Stomach smooth muscle (tissue), 2 donors: ENCODE data around the gene RAB39B.
"Not testable (repeated sequence)": the region's sequence is repeated elsewhere in the genome, so short reads cannot be mapped to it uniquely, and the experiment has no call there.

Experiments
- H3K27ac ChIP-seq: one replicate; pipeline ENCODE4 v1.7.0; 2013; ENCODE audit warnings: mild to moderate bottlenecking, low read length, inconsistent platforms
- H3K27me3 ChIP-seq, 2 donors: one replicate each; pipeline ENCODE4 v1.7.0; 2013; ENCODE audit warnings: low read length in 2 of 2; ENCODE audit not compliant: insufficient read depth in 2 of 2, control insufficient read depth in 1 of 2
- H3K36me3 ChIP-seq, 2 donors: one replicate each; pipeline ENCODE4 v1.7.0; 2013; ENCODE audit warnings: low read length in 2 of 2; ENCODE audit not compliant: control insufficient read depth in 2 of 2, insufficient read depth in 2 of 2
- H3K4me1 ChIP-seq: one replicate; pipeline ENCODE4 v1.7.0; 2013; ENCODE audit warnings: low read length; ENCODE audit not compliant: control insufficient read depth, insufficient read depth
- H3K4me3 ChIP-seq, 2 donors: one replicate each; pipeline ENCODE4 v1.7.0; 2013; ENCODE audit warnings: low read length in 2 of 2
- H3K9ac ChIP-seq, 2 donors: one replicate each; pipeline ENCODE4 v1.7.0; 2013; ENCODE audit warnings: low read length in 2 of 2, mild to moderate bottlenecking in 1 of 2
- H3K9me3 ChIP-seq, 2 donors: one replicate each; pipeline ENCODE4 v1.7.0; 2013; ENCODE audit warnings: low read length in 2 of 2; ENCODE audit not compliant: control insufficient read depth in 2 of 2
- donor health status: healthy.
- donor health status: Pancreatic carcinoma.

Gene RAB39B

GRCh38 chrX:155246748-155247147 lies 17.5 kb downstream of the RAB39B start:
- Histone ChIP-seq H3K27ac (no peak overlapping the region), H3K9me3 (no peaks in the 10 kb centered on the region), H3K4me1 (no peaks in the 10 kb centered on the region), H3K4me3 (no peak overlapping the region), H3K36me3 (no peaks in the 10 kb centered on the region), H3K9ac (no peak overlapping the region), H3K27me3 (no peaks in the 10 kb centered on the region)

- no peak overlapping the region for H3K27ac ChIP-seq
- H3K9ac ChIP-seq: no peak overlapping the region
- no peaks in the 10 kb centered on the region for H3K36me3 ChIP-seq
- H3K4me3 ChIP-seq: no peak overlapping the region
- H3K9me3 ChIP-seq: no peaks in the 10 kb centered on the region
- H3K27me3 ChIP-seq: no peaks in the 10 kb centered on the region
- H3K4me1 ChIP-seq: peaks cover 3% of the 10 kb centered on the region
These were observed 22.0 kb downstream of the RAB39B start for GRCh38 chrX:155242300-155242699.

- peak overlapping the region; percentile 67 for H3K27ac ChIP-seq
- H3K36me3 ChIP-seq: no peaks in the 10 kb centered on the region
- H3K4me3 ChIP-seq: no peak overlapping the region
- H3K4me1 ChIP-seq: peaks cover 3% of the 10 kb centered on the region
- no peaks in the 10 kb centered on the region for H3K27me3 ChIP-seq
- no peak overlapping the region for H3K9ac ChIP-seq
- H3K9me3 ChIP-seq: no peaks in the 10 kb centered on the region
These were observed 26.6 kb downstream of the RAB39B start for GRCh38 chrX:155237719-155238118.

GRCh38 chrX:155235891-155236290 lies 28.4 kb downstream of the RAB39B start:
- Histone ChIP-seq H3K27me3 (no peaks in the 10 kb centered on the region), H3K4me3 (no peak overlapping the region), H3K4me1 (peaks cover 3% of the 10 kb centered on the region), H3K36me3 (peaks cover 0 to 3% of the 10 kb centered on the region in 2 donors), H3K9me3 (no peaks in the 10 kb centered on the region), H3K27ac (no peak overlapping the region), H3K9ac (no peak overlapping the region)

GRCh38 chrX:155231163-155231562 lies 33.1 kb downstream of the RAB39B start:
- no peaks in the 10 kb centered on the region for H3K27me3 ChIP-seq
- no peaks in the 10 kb centered on the region for H3K9me3 ChIP-seq
- no peak overlapping the region for H3K4me3 ChIP-seq
- H3K9ac ChIP-seq: no peak overlapping the region
- H3K36me3 ChIP-seq: peaks cover 4 to 6% of the 10 kb centered on the region in 2 donors
- H3K4me1 ChIP-seq: no peaks in the 10 kb centered on the region
- H3K27ac ChIP-seq: no peak overlapping the region

GRCh38 chrX:155225774-155226173 lies 38.5 kb downstream of the RAB39B start:
- H3K9ac ChIP-seq: no peak overlapping the region
- H3K9me3 ChIP-seq: no peaks in the 10 kb centered on the region
- H3K36me3 ChIP-seq: peaks cover 3 to 4% of the 10 kb centered on the region in 2 donors
- H3K4me1 ChIP-seq: no peaks in the 10 kb centered on the region
- no peak overlapping the region for H3K27ac ChIP-seq
- H3K4me3 ChIP-seq: no peak overlapping the region
- H3K27me3 ChIP-seq: no peaks in the 10 kb centered on the region

GRCh38 chrX:155223746-155224145 lies 40.5 kb downstream of the RAB39B start:
- not testable (repeated sequence) for H3K9me3 ChIP-seq, H3K4me1 ChIP-seq

GRCh38 chrX:155221351-155221750 lies 42.9 kb downstream of the RAB39B start:
- Histone ChIP-seq H3K9ac (no peak overlapping the region), H3K36me3 (no peaks in the 10 kb centered on the region)

More at GRCh38 chrX:155223746-155224145, 40.5 kb downstream of the RAB39B start:
- H3K27me3 ChIP-seq, H3K36me3 ChIP-seq, H3K27ac ChIP-seq, H3K4me3 ChIP-seq, H3K9ac ChIP-seq: not testable (repeated sequence)

GRCh38 chrX:155218777-155219176 lies 45.5 kb downstream of the RAB39B start:
- no peaks in the 10 kb centered on the region for H3K9me3 ChIP-seq

More at GRCh38 chrX:155221351-155221750, 42.9 kb downstream of the RAB39B start:
- Histone ChIP-seq H3K27ac (no peak overlapping the region), H3K4me3 (no peak overlapping the region), H3K27me3 (no peaks in the 10 kb centered on the region), H3K4me1 (peaks cover 3% of the 10 kb centered on the region), H3K9me3 (no peaks in the 10 kb centered on the region)

GRCh38 chrX:155216940-155217440 lies 47.3 kb downstream of the RAB39B start:
- Histone ChIP-seq H3K36me3 (no peaks in the 10 kb centered on the region), H3K4me3 (peak overlapping the region; percentile 84 to 85), H3K9me3 (no peaks in the 10 kb centered on the region), H3K9ac (peak overlapping the region; percentile 30 to 78), H3K4me1 (peaks cover 3% of the 10 kb centered on the region), H3K27ac (peak overlapping the region; percentile 85), H3K27me3 (no peaks in the 10 kb centered on the region)

More at GRCh38 chrX:155218777-155219176, 45.5 kb downstream of the RAB39B start:
- no peaks in the 10 kb centered on the region for H3K36me3 ChIP-seq
- H3K27ac ChIP-seq: no peak overlapping the region
- peaks cover 3% of the 10 kb centered on the region for H3K4me1 ChIP-seq
- H3K27me3 ChIP-seq: no peaks in the 10 kb centered on the region
- H3K9ac ChIP-seq: no peak overlapping the region
- no peak overlapping the region for H3K4me3 ChIP-seq

GRCh38 chrX:155216179-155216939 lies 47.9 kb downstream of the RAB39B start, which contains the start of gene VBP1:
VBP1 (plus strand) TSS chrX:155216460; CDS start chrX:155216483, 23 bp downstream.
- H3K4me3 ChIP-seq: peak within 1 kb of the TSS; percentile 84 to 85
- no peaks in the 10 kb centered on the region for H3K9me3 ChIP-seq
- H3K36me3 ChIP-seq: no peaks in the 10 kb centered on the region
- peak within 1 kb of the TSS; percentile 85 for H3K27ac ChIP-seq
- H3K4me1 ChIP-seq: peaks cover 3% of the 10 kb centered on the region
- peak within 1 kb of the TSS; percentile 78 to 84 for H3K9ac ChIP-seq
- no peaks in the 10 kb centered on the region for H3K27me3 ChIP-seq
